ENCODE measurements around the gene SULT4A1. TPM values are rescaled to one million over a fixed set of nuclear protein-coding genes. Genes with fewer than 3 reads are reported as not detected.

The SULT4A1 gene
- polyA plus RNA-seq, 3 donors, result 2.8 to 5.4 (median 2.9) TPM

- no peak for DNase-seq
These were observed 15.3 kb downstream of the SULT4A1 start for GRCh38 chr22:43846966-43847365.

DNA sequence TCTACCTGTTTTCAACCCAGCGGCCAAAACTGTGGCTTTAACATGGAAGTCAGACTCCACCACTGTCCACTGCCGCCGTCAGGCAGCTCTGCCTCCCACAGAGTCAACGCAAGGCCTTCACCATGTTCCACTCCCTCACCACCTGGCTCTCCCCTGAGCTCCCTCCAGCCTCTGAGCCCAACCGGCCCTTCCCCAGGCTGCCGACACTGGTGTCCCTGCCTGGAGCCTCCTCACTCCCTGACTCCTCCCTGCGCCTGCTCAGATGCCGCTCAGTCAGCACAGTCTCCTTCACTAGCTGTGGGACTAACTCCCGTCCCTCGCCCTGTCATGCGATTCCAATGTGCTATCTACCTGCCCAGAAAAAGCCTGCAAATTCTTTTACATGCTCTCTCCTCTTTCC, 16.3 kb downstream of the SULT4A1 start:
- DNase-seq, result no peak

GRCh38 chr22:43844560-43845545, 17.5 kb downstream of the SULT4A1 start:
- DNase-seq, result no peak

DNA sequence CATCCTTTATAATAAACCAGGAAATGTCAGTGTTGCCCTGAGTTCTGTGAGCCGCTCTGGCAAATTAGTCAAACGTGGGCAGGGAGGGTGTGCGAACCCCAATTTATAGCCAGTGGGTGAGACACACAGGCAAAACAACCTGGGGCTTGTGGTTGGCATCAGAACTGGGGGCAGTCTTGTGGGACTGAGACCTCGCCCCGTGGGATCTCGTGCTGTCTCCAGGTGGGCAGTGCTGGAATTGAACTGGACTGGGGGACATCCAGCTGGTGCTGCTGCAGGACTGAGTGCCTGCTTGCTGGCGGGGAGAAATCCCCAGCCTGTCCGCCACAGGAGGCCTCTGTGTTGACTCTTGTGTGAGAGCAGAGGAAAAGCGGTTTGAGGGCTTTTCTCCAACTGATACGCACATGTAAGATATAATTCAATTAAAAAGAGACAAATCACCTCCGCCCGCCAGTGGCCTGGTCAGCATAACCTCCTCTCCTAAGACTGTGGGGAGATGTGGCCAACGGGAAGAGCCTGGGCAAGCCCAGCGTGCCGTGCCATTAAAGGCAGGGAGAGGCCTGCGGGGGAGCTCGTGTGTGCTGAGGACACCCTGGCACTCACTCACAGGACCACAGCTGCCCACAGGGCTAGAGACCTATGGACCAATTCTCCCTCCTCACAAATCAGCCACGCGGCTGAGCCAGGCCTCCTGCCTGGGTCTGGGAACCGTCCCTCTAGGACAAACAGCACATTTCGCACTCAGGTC, 18.4 kb downstream of the SULT4A1 start:
- no peak for DNase-seq

DNA sequence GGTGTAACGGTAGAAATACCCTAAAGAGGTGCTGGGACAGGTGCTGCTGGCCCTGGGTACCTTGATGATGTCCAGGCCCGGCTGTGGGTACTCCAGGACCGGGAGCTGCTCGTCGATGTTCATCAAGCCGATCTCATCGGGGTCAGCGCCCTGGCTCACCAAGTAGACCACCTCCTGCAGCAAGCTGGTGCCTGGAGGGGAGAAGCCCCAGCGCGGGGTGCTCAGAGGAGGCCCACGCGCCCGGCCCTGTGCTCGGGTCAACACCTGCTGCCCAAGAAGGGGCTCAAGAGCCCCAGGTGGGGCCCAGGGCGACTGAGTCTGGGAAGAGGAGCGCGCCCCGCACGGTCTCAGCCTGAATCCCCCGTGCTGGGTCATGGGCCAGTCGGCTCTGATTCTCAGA, 20.6 kb downstream of the SULT4A1 start:
- DNase-seq, result no peak

DNA sequence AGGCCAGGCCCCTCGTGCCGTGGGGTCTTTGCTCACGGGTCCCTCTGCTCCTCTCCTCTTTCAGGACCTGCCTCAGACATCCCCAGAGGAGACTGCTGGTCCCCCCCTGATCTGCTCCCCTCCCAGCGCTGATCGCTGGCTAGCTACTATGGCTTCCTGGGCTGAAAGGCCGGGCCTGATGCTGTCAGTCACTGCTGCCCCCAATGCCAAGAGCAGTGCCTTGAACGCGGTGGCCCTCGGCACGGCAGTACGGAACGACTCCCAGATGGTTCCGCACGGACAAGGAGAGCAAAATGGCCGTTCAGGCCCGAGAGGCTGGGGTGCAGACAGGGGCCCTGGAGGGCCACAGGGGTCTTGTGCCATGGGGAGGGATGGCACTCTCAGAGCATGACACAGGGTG, 21.5 kb downstream of the SULT4A1 start:
- no peak for DNase-seq

DNA sequence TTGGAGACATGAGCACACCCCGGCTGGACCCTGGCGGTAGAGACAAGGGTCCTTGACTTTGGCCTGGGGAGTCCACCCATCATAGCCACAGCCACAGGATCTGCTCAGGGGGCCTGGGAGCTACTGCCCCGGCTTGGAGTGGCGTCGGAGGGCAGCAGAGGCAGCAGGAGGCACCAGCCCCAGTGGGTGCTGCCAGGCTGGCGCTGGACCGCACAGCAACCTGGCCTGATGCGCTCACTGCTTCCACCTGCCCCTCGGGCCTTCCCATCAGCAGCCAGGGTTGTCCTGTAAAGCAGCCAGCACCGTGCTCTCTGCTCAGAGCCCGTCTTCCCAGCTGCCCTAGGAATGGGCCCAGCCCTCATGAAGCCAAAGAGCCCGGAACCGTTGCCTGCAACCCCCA, 21.9 kb downstream of the SULT4A1 start:
- no peak for DNase-seq

GRCh38 chr22:43839781-43840180, 22.5 kb downstream of the SULT4A1 start:
- DNase-seq, result no peak

GRCh38 chr22:43838571-43839307, 23.6 kb downstream of the SULT4A1 start:
- DNase-seq, result no peak

DNA sequence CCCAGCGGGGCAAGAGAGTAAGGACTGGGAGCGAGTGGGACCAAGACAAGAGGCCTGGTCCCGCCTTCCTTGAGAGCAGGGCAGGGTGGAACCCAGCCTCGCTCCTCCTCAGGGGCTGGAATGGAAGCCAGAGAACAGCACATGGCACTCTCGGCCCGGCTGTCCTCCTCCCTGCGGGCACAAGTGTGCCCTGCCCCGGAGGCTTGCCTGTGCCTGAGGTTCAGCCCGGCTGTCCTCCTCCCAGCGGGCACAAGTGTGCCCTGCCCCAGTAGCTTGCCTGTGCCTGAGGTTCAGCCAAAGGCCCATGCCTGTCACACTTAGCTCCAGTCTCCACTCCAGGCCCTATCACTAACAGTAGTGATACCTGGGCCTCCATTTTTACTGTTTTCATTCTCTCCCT, 24.2 kb downstream of the SULT4A1 start:
- DNase-seq, result no peak

DNA sequence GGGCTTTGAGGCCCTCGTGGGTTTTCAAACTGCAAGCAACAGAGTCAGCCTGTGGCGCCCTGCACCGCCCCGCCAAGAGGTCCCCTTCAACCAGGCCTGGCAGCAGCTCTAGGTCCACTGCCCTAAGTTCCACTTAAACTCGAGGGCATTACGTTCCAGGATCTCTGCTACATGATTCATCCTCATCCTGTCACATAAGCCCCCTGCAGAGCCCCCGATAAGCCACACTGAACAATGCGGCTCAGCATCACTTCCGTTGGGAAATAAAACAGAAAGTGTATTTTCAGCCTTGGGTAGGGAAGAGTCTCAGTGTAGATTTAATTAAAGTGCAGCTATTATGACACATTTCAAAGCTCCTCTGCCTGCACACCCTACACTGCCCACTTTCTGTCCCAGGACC, 24.6 kb downstream of the SULT4A1 start:
- DNase-seq, result no peak

DNA sequence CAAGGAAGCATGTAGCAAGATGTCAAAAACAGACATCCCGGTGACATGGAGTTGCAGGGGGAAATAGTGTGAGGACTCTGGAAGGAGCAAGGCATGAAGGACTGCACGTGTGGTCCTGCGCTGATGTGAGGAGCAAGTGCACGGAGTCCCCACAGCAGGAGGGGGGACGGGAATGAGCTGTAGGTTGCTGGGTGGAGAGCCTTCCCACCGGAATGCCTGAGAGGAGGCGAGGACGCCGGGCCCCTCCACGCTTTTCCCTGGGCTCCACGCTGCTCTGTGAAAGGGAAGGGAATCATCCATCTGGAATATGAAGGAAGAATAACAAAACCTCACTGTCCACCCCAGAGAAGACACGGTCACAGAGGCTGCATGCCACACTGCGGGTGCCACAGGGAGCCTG, 26.6 kb downstream of the SULT4A1 start:
- DNase-seq, result no peak

- no peak for DNase-seq
These were observed 27.1 kb downstream of the SULT4A1 start for GRCh38 chr22:43835166-43835565.

- no peak for DNase-seq
These were observed 28.8 kb downstream of the SULT4A1 start for GRCh38 chr22:43833286-43834240.

- DNase-seq, result no peak
These were observed 29.7 kb downstream of the SULT4A1 start for GRCh38 chr22:43832393-43833265.

- DNase-seq, result no peak
These were observed 30.5 kb downstream of the SULT4A1 start for GRCh38 chr22:43831561-43832392.

DNA sequence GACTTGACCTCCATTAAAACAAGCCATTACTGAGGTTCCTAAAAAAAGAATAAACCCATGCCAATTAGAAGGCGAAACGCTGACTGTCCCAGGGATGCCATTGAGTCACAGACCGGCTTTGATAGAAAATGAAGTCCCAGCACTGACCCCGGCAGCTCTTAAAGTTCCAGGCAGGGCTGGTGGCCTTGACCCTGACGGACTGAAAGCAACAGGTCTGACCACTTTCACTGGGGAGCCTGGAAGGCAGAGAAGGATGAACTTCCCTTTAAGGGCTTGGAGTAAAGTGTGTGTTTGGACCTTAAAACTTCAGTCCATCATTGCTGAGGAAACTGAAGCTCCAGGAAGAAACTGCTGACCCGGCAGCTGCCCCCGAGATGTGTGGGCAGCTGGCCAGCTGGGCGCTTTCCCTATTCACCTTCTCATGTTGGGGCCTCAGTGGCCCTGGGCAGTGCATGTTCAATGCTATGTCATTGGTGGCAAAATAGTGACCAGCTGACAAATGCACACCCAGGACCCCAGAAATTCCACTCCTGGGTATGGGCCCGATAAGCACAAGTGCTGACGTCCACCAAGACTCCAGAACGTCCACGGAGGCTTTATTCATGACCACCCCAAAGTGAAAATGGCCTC, 31.3 kb downstream of the SULT4A1 start:
- no peak for DNase-seq

Data from renal pelvis (tissue), 4 donors.